K562 (cell line): ENCODE results near the gene ZNF385C. TPM values are rescaled to one million over a fixed set of nuclear protein-coding genes. Genes with fewer than 3 reads are reported as not detected.

Experiments used
- ATAC-seq: fragments of 200-7000 bp; cut with Tn5 transposase; 3 replicates; pipeline ENCODE4 v1.9.1; 2020; ENCODE audit warnings: moderate library complexity
- BruUV-seq: library from RNA; stranded (reverse); fragments of 400-500 nt; replicated peaks from 2 replicates; lab custom pipeline; 2021; lab: Mats Ljungman, UMichigan
- CTCF ChIA-PET: fragments of 300-600 bp; formaldehyde crosslinking; extraction: SDS; loops from one replicate; lab custom pipeline; 2021; ENCODE audit warnings: low intra/inter-chr PET ratio; lab: Yijun Ruan, JAX
- POLR2A ChIA-PET: fragments of 300-600, 350-650 bp; sonication (Branson Sonifier 250); formaldehyde crosslinking; extraction: SDS; loops from one replicate; lab custom pipeline; 2021; ENCODE audit warnings: antibody characterized with exemption, inconsistent platforms; lab: Yijun Ruan, JAX
- DNase-seq, 4 experiments: peaks; one replicate each; pipeline versions ENCODE4 v3.0.0 to v3.0.0-alpha.2; 2011 to 2018; ENCODE audit warnings: low spot score in 3 of 4, mixed read lengths in 3 of 4; ENCODE audit errors: extremely low read depth in 1 of 4
- FAIRE-seq: peaks from 2 replicates; lab custom pipeline; 2011; peaks lifted over from hg19 to GRCh38; lab: Jason Lieb, UNC
- H2AFZ ChIP-seq: 2 replicates; pipeline ENCODE4 v1.6.0; 2011; ENCODE audit warnings: low read depth, low read length, control low read depth, inconsistent platforms
- H3K27ac ChIP-seq: fragments of 200-600 bp; 3 replicates; pipeline ENCODE4 v1.8.0; 2011; ENCODE audit warnings: low read depth, mild to moderate bottlenecking, control low read depth, inconsistent platforms, low read length, moderate library complexity, mixed read lengths; ENCODE audit errors: extremely low read depth
- H3K27me3 ChIP-seq, 2 experiments: fragments of 300-600 bp in 1 of 2; 2 replicates in 1 of 2; 3 replicates in 1 of 2; pipeline versions ENCODE4 v1.6.0 to v1.8.0; 2011; ENCODE audit warnings: inconsistent platforms in 2 of 2, low read length in 2 of 2, mild to moderate bottlenecking in 1 of 2, mixed read lengths in 1 of 2, moderate library complexity in 1 of 2; ENCODE audit not compliant: control insufficient read depth in 2 of 2, insufficient read depth in 2 of 2
- H3K36me3 ChIP-seq: fragments of 300-600 bp; 3 replicates; pipeline ENCODE4 v1.8.0; 2011; ENCODE audit warnings: mild to moderate bottlenecking, low read length, inconsistent platforms; ENCODE audit not compliant: control insufficient read depth, insufficient read depth
- H3K4me1 ChIP-seq, 2 experiments: fragments of 200-600 bp in 1 of 2; replicated peaks in 1 of 2; 2 replicates in 1 of 2; 3 replicates in 1 of 2; pipeline versions ENCODE4 v1.5.1 to v1.8.0; 2011; ENCODE audit warnings: inconsistent platforms in 2 of 2, low read length in 2 of 2, mild to moderate bottlenecking in 1 of 2, mixed read lengths in 1 of 2, moderate library complexity in 1 of 2; ENCODE audit not compliant: control insufficient read depth in 2 of 2, insufficient read depth in 2 of 2
- H3K4me2 ChIP-seq: 2 replicates; pipeline ENCODE4 v1.6.1; 2011; ENCODE audit warnings: low read length, control low read depth, inconsistent platforms, mixed read lengths; ENCODE audit not compliant: insufficient read depth
- H3K4me3 ChIP-seq: fragments of 200-600 bp; sonication (generic), shearing (Covaris generic); 2 replicates; pipeline ENCODE4 v1.5.1; 2016; ENCODE audit warnings: control low read depth, inconsistent platforms
- H3K79me2 ChIP-seq: fragments of 200-600 bp; 3 replicates; pipeline ENCODE4 v1.8.0; 2011; ENCODE audit warnings: low read length, inconsistent platforms; ENCODE audit not compliant: control insufficient read depth, insufficient read depth
- H3K9ac ChIP-seq, 2 experiments: 2 replicates each; pipeline versions ENCODE4 v1.6.0 to v1.6.1; 2011; ENCODE audit warnings: low read depth in 2 of 2, low read length in 2 of 2, control low read depth in 1 of 2, inconsistent platforms in 1 of 2, mild to moderate bottlenecking in 1 of 2, mixed read lengths in 1 of 2; ENCODE audit not compliant: insufficient read depth in 1 of 2
- H3K9me1 ChIP-seq: one replicate; pipeline ENCODE4 v1.6.0; 2011; ENCODE audit warnings: inconsistent platforms, mild to moderate bottlenecking, low read length, moderate library complexity; ENCODE audit not compliant: control insufficient read depth, insufficient read depth
- H3K9me3 ChIP-seq: replicated peaks from 2 replicates; pipeline ENCODE4 v1.5.1; 2011; ENCODE audit warnings: low read depth, low read length, inconsistent platforms; ENCODE audit not compliant: control insufficient read depth, insufficient read depth
- H4K20me1 ChIP-seq: replicated peaks from 2 replicates; pipeline ENCODE4 v1.6.1; 2011; ENCODE audit warnings: low read length, inconsistent platforms, mixed read lengths; ENCODE audit not compliant: control insufficient read depth, insufficient read depth
- CEBPB ChIP-seq: fragments of 450-650 bp; IDR thresholded peaks from 2 replicates; pipeline ENCODE4 v1.6.1; 2016; ENCODE audit warnings: missing genetic modification characterization, missing compliant biosample characterization
- CEBPG ChIP-seq, 3 experiments: fragments of 200-800 bp in 1 of 3; sonication (Bioruptor generic) in 1 of 3; sonication (generic) in 1 of 3; formaldehyde crosslinking in 1 of 3; IDR thresholded peaks in 2 of 3; conservative IDR thresholded peaks in 1 of 3; 2 replicates each; pipeline versions ENCODE4 v1.6.1 to v1.8.0; 2016 to 2022; ENCODE audit warnings: missing compliant biosample characterization in 2 of 3, missing genetic modification characterization in 2 of 3, mild to moderate bottlenecking in 1 of 3, missing genetic modification reagents in 1 of 3
- EWSR1 ChIP-seq: fragments of 450-650 bp; IDR thresholded peaks from 2 replicates; pipeline ENCODE4 v1.6.1; 2018; ENCODE audit warnings: borderline replicate concordance, mild to moderate bottlenecking, low read depth, moderate library complexity; ENCODE audit not compliant: partially characterized antibody
- HDGF ChIP-seq: fragments of 450-650 bp; IDR thresholded peaks from 2 replicates; pipeline ENCODE4 v1.6.1; 2016
- HMG20A ChIP-seq: fragments of 450-650 bp; formaldehyde crosslinking; conservative IDR thresholded peaks from 2 replicates; pipeline ENCODE4 v1.4.0; 2020; ENCODE audit warnings: mild to moderate bottlenecking, mixed read lengths
- IRF9 ChIP-seq: fragments of 450-650 bp; IDR thresholded peaks from 2 replicates; pipeline ENCODE4 v1.6.1; 2016; ENCODE audit warnings: missing biosample characterization, missing genetic modification characterization
- L3MBTL2 ChIP-seq: fragments of 450-650 bp; IDR thresholded peaks from 2 replicates; pipeline ENCODE4 v1.6.1; 2016; ENCODE audit warnings: mild to moderate bottlenecking, moderate library complexity
- NR3C1 ChIP-seq: sonication (generic); formaldehyde crosslinking; IDR thresholded peaks from 2 replicates; pipeline ENCODE4 v1.8.1; 2022; ENCODE audit warnings: missing genetic modification reagents
- PCBP2 ChIP-seq: fragments of 200-400 bp; formaldehyde crosslinking; IDR thresholded peaks from 2 replicates; pipeline ENCODE4 v1.6.1; 2018; ENCODE audit warnings: low read length, low read depth, mild to moderate bottlenecking, moderate library complexity; ENCODE audit not compliant: poor library complexity, severe bottlenecking
- SP1 ChIP-seq: sonication (generic); formaldehyde crosslinking; IDR thresholded peaks from 2 replicates; pipeline ENCODE4 v1.8.1; 2022; ENCODE audit warnings: mild to moderate bottlenecking, missing genetic modification reagents
- TAF9B ChIP-seq: fragments of 450-650 bp; IDR thresholded peaks from 2 replicates; pipeline ENCODE4 v1.6.1; 2018; ENCODE audit warnings: mild to moderate bottlenecking; ENCODE audit not compliant: partially characterized antibody
- ZNF184 ChIP-seq: sonication (generic); formaldehyde crosslinking; IDR thresholded peaks from 2 replicates; pipeline ENCODE4 v1.5.0; 2020; ENCODE audit warnings: missing genetic modification reagents
- ZNF699 ChIP-seq: fragments of 250-450 bp; sonication (Bioruptor Pico); IDR thresholded peaks from 2 replicates; pipeline ENCODE4 v1.8.0; 2021; ENCODE audit warnings: mild to moderate bottlenecking, moderate library complexity; ENCODE audit not compliant: insufficient replicate concordance
- ZNF707 ChIP-seq: fragments of 250-450 bp; sonication (Bioruptor Pico); conservative IDR thresholded peaks from 2 replicates; pipeline ENCODE4 v1.8.0; 2022; ENCODE audit warnings: inconsistent platforms, mild to moderate bottlenecking, moderate library complexity
- ZSCAN32 ChIP-seq: fragments of 450-650 bp; formaldehyde crosslinking; IDR thresholded peaks from 2 replicates; pipeline ENCODE4 v1.4.0; 2020; ENCODE audit warnings: mild to moderate bottlenecking, moderate library complexity
- WGBS: fragments of 100-300 bp; shearing (Covaris generic); methylation state at CpG from one replicate; pipeline ENCODE4 v1.1.6; 2016; ENCODE audit warnings: low coverage, mixed read lengths; ENCODE audit not compliant: insufficient coverage; ENCODE audit errors: missing lambda C conversion rate; 5-methylcytosine and 5-hydroxymethylcytosine counted together
- in situ Hi-C: fragments of 300-500 bp; cut with MboI; formaldehyde crosslinking; loops from 4 replicates; pipeline ENCODE4 v1.15.0; 2018; ENCODE audit warnings: inconsistent platforms, mixed read lengths
- intact Hi-C: fragments of 100-400 bp; cut with micrococcal nuclease; formaldehyde crosslinking; loops from 2 replicates; pipeline ENCODE4 v1.14.2; 2022
- polyA plus RNA-seq, 8 experiments: library from polyadenylated mRNA; depleted of rRNA in 4 of 8; stranded (reverse) in 5 of 8; unstranded in 3 of 8; fragments of >200 nt; fragmentation: Nextera tagmentation in 2 of 8; fragmentation: Illumina TruSeq in 1 of 8; extraction: Ambion mirVana in 2 of 8; extraction: Trizol in 1 of 8; gene quantifications; 2 replicates each; pipeline versions ENCODE4 v1.2.1 to v1.2.3, GENCODE V29; 2011 to 2014; ENCODE audit warnings: inconsistent platforms in 1 of 8, missing spikeins in 1 of 8
- total RNA-seq, 7 experiments: library from RNA; depleted of rRNA in 6 of 7; stranded (reverse); fragments of >200 nt in 6 of 7; fragmentation: Illumina TruSeq in 2 of 7; extraction: Trizol in 2 of 7; gene quantifications; 2 replicates each; pipeline versions ENCODE4 v1.2.1 to v1.2.3, GENCODE V29; 2011 to 2021; ENCODE audit warnings: low replicate concordance in 1 of 7
- TF ChIP-seq, protein P1 (sequence below), 2 experiments: fragments of 450-650 bp in 1 of 2; sonication (generic) in 1 of 2; formaldehyde crosslinking in 1 of 2; IDR thresholded peaks in 1 of 2; conservative IDR thresholded peaks in 1 of 2; 2 replicates each; pipeline versions ENCODE4 v1.6.1 to v1.8.1; 2016 to 2023; ENCODE audit warnings: mild to moderate bottlenecking in 2 of 2, moderate library complexity in 2 of 2, inconsistent platforms in 1 of 2, missing genetic modification reagents in 1 of 2

ZNF385C gene
- total and polyA plus RNA-seq, 9 of the 15 experiments (the other 6 are each of a cell fraction or from before 2014, with no cell fraction given): 0.03 to 0.35 (median 0.18) TPM; not detected in 1

DNA sequence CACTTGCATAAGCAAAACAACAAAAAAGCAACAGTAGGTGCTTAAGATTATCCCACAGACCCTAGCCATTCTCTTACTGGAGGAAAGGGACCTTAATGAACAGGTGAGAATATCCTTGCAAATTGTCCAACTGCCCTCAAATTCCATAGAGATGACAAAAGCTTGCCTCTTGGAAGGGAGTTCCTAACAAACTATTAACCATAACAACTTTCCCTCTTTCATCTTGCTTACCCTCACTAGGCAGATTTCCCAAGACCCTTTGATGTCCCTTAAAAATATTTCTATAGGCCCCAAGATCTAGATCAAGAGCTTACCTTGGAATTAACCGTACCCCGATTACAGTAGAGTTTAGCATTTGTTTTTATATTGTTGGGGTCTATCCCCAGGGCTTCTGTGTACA is 109.9 kb downstream of the ZNF385C start (continued):
- TF ChIP-seq SP1 (CRISPR knock-in tag) (no peak), ZNF184 (CRISPR knock-in tag) (no peak), TAF9B (no peak), PCBP2 (no peak), EWSR1 (no peak)

DNA sequence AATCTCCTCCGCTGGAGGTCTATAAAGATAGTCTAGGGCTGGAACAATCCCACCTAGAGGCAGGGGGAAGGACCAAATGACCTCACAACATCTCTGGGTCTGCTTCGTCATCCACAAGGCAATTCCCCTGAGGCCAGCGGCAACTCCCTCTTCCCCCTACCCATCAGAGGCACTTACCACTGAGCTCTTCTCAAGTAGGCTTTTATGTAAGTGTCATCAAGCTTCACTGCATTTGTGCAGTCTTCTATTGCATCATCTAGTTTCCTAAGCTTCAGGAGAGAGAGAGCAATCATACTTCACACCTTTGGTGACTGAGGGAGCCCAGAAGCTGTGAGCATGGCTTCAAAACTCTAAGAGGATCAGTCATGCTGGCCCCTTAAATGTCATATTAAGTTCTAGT is 110.6 kb downstream of the ZNF385C start:
- Histone ChIP-seq H3K4me1 (no peaks in the 10 kb centered on the region), H3K4me3 (no peak overlapping the region), H3K36me3 (peaks cover 98% of the 10 kb centered on the region), H3K27me3 (no peaks in the 10 kb centered on the region), H3K9me3 (no peaks in the 10 kb centered on the region), H3K79me2 (no peaks in the 10 kb centered on the region), H3K9ac (no peak overlapping the region), H2AFZ (no peak overlapping the region), H3K9me1 (no peaks in the 10 kb centered on the region), H3K4me2 (no peak overlapping the region), H3K27ac (no peak overlapping the region), H4K20me1 (no peaks in the 10 kb centered on the region)
- TF ChIP-seq NR3C1 (no peak), CEBPB (tag) (peak; percentile 49; the same call in 1 of the 2 replicates), ZSCAN32 (0 out of 2 replicates have a peak, but pooled peaks have one; percentile 27), L3MBTL2 (peak; percentile 43; the same call in 1 of the 2 replicates), HDGF (no peak), IRF9 (0 out of 2 replicates have a peak, but pooled peaks have one; percentile 40), CEBPG (CRISPR knock-in tag; IDR thresholded peaks at IDR 0.05) (no peak), CEBPG (tag; conservative IDR thresholded peaks at IDR 0.05 in 1 of 2, IDR thresholded peaks at IDR 0.05 in 1 of 2) (peak; percentile 69 to 83), HMG20A (CRISPR knock-in tag) (no peak), ZNF699 (CRISPR knock-in tag) (no peak), ZNF707 (CRISPR knock-in tag) (no peak)
- TF ChIP-seq, protein P1, sequence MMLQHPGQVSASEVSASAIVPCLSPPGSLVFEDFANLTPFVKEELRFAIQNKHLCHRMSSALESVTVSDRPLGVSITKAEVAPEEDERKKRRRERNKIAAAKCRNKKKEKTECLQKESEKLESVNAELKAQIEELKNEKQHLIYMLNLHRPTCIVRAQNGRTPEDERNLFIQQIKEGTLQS (IDR thresholded peaks at IDR 0.05): peak; percentile 77
- TF ChIP-seq, protein P1 (CRISPR knock-in tag; conservative IDR thresholded peaks at IDR 0.05): no peak
- 80% methylated on average over 3 of the region's 3 CpGs for WGBS
- DNase-seq (no peak), ATAC-seq (no peak; the same call in 2 of the 3 replicates), FAIRE-seq (no peak)
- ChIA-PET CTCF (no interaction called here), POLR2A (interaction anchor here (1.0 to 3.8 kb wide), 3 partner anchors 8 to 20 kb away, joined by 4 to 16 read pairs (median 6); no protein-coding TSS in a partner anchor)
- no TSS peak for BruUV-seq
- in situ Hi-C loops (no loop called here), intact Hi-C loops (no loop called here)
